ENCODE measurements around the gene CYTH1.

GRCh38 chr17:78724544-78724943 is 57.5 kb downstream of the CYTH1 start:
- no peak for TF ChIP-seq CTCF (IDR thresholded peaks at IDR 0.05)
- no peak for TF ChIP-seq POLR2A (IDR thresholded peaks at IDR 0.05)
